Skeletal muscle cell (primary cell): ENCODE measurements around the gene CYTH1.
"Not testable (repeated sequence)": the region's sequence is repeated elsewhere in the genome, so short reads cannot be mapped to it uniquely, and the experiment has no call there.

Source experiments
- DNase-seq: peaks from one replicate; pipeline ENCODE4 v3.0.0-alpha.2; 2010; ENCODE audit warnings: low read depth
- H3K4me3 ChIP-seq: 2 replicates; pipeline ENCODE4 v1.5.1; 2011; ENCODE audit warnings: low read depth, mild to moderate bottlenecking, control low read depth, low read length, moderate library complexity

Gene CYTH1

DNA sequence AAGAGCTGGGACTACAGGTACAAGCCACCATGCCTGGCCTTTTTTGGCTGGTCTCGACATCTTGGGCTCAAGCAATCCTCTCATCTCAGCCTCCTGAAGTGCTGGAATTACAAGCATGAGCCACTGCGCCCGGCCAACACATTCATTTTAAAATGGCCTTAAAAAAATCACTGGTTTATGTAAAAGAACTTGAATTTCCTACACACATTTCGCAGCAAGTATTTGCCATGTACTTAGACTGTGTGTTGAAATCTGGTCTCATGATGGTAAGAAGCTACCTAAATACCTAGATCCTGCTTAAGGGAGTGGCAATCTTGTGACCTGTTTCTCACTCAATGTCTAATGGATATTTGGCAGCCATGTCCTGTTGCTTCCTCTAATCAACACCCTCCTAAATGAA is 8.5 kb upstream of the CYTH1 start:
- no peak overlapping the region for H3K4me3 ChIP-seq
- DNase-seq, result no peak

DNA sequence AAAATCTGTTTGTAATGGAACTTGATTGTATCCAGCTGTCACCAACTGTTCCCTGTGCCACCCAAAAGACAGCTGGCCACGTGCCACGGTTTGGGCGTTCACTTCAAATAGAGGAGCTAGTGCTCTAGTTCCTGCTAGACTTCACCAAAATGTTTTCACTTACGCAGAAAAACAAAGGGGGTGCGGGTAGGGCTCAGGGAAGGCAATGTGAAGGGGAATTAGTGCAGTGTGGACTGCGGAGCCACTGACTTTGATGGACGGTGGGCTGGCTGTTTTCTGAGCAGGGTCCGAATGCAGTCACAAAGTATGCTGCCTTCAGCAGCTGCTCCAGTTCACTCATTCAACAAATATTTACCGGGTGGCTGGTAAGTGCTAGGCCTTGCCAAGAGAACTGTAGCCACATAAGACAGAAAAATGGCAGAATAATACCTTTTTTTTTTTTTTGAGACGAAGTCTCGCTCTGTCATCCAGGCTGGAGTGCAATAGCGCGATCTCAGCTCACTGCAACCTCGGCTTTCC is 7.6 kb upstream of the CYTH1 start:
- H3K4me3 ChIP-seq, result no peak overlapping the region
- peak; percentile 31 for DNase-seq

DNA sequence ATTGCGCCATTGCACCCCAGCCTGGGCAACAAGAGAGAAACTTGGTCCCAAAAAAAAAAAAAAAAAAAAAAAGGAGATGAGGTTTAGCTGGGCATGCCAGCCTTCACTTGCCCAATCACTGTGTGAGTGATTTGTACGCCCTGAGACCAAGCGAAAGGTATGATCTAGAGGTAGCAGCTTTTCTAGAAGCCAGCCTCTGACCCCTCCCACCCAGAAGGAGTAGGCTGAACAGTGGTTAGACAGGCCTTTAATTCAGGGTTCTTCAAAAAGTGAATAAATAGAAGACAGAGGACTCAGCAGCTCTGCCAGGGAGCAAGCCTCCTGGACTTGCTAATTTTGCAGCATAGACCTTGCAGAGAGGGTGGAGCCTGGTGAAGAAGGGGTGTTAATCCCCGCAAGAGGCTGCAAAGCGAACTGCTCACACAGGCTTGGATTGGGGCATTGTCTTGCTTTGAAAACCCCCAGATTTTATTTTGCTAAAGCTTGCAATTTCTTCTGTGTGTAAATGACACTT is 7.1 kb upstream of the CYTH1 start:
- DNase-seq, result no peak
- H3K4me3 ChIP-seq, result no peak overlapping the region

DNA sequence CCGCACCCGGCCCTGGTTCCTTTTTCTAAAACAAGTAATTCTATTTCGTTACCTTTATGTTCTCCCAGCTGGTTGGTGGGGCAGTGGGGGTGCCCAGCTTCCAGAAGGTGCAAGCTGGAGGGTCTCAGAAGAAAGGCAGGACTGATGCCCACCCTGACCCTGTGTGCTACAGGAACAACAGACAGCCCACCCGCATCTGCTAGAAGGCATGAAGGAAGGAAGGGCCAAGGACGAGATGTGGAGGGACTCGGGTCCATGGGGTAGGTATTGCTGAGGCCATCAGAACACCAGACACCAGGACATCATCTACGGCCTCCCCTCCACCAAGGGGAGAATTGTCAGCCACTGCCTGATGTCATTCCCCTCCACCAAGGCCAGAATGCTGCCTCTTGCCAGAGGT is 6.4 kb upstream of the CYTH1 start:
- no peak overlapping the region for H3K4me3 ChIP-seq
- DNase-seq, result no peak

DNA sequence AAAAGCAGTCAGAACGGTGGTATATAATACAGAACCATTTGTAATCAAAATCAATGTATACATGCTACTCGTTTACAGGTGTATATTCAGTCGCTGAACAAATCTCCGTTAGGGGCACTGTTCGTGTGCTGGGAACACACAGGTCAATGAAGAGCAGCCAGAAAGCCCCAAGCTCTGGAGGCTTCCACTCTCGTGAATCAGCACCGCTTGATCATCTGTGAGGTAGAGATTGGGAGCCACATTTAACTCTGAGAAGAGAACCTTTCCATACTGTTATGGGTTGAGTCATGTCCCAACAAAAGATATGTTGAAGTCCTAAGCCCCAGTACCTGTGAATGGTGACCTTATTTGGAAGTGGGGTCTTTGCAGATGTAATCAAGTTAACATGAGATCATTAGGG is 5.4 kb upstream of the CYTH1 start:
- H3K4me3 ChIP-seq, result no peak overlapping the region
- DNase-seq, result no peak

DNA sequence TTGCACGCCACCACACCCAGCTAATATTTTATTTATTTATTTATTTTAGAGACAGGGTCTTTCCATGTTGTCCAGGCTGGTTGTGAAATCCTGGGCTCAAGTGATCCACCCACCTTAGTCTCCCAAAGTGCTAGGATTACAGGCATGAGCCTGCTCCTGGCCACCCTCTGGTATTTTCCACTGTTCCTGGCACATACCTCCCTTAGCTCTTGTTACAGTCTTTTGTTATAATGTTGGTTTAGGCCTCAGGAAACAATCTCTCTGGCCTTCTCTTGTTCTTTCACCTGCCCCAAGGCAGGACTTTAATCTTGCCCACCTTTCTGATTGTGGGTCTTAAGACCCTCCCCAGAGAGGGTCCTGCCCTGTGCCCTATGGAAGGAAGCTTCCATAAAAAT is 3.6 kb upstream of the CYTH1 start:
- no peak overlapping the region for H3K4me3 ChIP-seq
- no peak for DNase-seq

DNA sequence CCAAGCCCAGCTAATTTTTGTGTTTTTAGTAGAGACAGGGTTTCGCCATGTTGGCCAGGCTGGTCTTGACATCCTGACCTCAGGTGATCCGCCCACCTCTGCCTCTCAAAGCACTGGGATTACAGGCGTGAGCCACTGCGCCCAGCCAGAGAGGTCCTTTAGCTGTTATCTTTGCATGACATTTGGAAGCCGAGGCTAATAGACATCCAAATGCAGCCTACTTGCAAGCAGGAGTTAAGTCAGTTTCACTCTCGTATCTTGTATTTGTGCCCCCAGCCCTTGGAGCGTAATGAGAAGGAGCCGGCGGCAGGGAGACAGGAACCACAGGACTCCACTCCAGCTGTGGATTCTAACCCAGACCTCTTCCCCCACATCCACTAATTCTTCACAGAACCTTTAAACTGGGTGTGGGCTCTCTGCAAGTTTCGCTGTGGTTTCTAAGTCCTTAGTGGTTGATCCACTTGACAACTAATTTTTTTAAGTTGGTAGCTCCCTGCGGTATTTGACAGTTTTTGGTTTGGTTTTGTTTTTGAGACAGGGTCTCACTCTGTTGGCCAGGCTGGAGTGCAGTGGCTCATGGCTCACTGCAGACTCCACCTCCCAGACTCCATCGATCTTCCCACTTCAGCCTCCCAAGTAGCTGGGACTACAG is 3.1 kb upstream of the CYTH1 start:
- DNase-seq, result no peak
- no peak overlapping the region for H3K4me3 ChIP-seq

DNA sequence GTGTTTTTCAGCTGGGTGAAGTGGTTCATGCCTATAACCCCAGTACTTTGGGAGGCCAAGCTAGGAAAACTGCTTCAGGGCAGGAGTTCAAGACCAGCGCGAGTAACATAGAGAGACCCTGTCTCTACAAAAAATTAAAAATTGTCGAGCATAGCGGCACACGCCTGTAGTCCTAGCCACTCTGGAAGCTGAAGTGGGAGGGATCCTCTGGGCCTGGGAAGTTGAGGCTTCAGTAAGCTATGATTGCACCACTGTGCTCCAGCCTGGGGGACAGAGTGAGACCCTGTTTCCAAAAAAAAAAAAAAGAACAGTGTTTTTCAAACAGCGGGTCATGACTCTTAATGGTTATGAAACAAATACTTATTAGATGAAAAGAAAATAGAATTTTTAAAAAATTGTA is 2.3 kb upstream of the CYTH1 start:
- H3K4me3 ChIP-seq, result no peak overlapping the region
- no peak for DNase-seq

DNA sequence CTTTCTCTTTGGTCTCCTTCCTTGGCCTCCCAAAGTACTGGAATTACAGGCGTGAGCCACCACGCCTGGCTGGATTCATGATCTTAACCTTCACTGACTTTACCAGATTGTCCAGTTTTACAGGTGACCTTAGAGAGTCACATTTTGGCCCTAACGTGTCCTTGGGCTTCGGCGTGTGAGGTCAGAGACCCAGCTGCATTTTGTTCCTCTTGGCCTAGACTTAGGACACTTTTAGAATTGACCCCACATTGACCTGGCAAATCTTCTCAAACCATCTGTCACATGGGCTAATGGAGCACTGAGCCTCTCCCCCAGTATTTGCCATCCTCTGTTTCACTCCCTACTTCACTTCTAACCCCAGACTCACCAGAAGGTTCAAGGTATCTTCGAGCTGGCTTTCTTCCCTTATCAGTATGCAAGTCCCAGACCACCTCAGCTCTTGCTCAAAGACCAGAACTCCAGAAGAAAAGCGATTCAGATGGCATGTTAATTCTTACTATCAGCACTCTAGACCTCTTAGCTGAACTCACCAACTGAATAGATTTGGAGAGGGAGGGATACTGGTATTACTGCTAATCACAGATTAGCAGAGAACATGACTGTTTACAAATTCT is 1.7 kb upstream of the CYTH1 start:
- H3K4me3 ChIP-seq, result no peak overlapping the region
- DNase-seq, result no peak

DNA sequence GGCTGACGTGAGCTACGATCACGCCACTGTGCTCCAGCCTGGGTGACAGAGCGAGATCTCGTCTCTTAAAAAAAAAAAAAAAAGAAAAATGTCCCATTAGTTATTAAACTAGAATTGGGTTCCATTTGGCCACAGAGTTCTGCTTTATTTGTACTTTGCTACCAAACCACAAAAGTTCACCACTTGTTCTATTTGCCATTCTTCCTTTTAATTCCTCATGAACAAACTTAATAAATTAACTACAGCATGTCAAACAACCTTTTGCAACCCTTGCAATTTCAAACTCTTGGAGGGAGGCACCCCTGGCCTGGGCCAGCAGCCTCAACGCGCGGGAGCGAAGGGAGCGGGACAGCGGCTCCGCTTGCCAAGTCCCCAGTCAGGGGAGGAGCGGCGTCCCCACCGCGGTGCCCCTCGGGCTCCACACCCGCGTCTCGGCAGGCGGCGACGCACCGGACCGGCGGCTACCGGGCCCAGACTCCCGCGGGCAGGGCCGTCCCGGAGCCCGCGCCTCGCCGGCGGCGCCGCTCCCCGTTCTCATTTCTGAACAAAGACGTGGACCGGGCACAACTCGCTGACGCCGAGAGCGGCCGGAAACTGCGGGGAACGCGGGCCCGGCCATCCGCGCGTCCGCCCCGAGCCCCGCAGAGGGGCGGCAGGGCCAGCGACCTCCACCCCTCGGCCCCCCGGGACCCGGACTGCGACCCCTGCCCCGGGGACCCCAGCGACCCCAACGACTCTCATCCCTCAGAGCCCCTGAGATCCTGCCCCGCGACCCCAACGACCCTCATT is 775 bp downstream of the CYTH1 start:
- no peak for DNase-seq

DNA sequence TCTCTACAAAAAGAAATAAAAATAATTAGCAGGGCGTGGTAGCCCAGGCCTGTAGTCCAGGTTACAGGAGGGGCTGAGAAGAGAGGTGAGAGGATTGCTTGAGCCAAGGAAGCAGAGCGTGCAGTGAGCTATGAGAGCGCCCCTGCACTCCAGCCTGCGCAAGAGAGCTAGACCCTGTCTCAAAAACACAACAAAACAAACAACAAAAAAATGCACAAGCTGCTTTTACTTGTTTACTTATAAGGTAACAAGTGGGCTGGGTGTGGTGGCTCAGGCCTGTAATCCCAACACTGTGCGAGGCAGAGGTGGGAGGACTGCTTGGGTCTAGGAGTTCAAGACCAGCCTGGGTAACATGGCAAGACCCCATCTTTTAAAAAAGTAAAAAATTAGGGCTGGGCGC is 1.7 kb downstream of the CYTH1 start:
- no peak overlapping the region for H3K4me3 ChIP-seq
- DNase-seq, result no peak

More for the DNA sequence above, 775 bp downstream of the CYTH1 start:
- peak overlapping the region; percentile 76 for H3K4me3 ChIP-seq

DNA sequence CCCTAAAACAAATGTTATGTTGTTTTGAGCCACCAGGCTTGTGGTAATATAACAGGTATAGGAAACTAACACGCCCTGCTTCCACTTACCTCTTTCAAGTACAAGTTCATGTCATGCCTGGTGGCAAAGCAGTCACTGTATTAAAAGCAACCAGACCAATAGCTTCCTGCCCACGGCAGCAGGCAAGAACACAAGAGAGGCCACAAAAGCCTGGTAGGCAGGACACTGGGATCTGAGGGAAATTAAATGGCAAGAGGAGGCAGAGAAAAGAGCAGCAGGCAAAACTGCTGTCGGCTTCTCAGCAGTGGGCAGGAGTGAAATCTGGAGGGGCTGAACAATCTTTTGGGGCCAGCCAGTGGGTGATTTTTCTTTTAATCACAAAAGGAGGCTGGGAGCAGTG is 2.2 kb downstream of the CYTH1 start:
- no peak overlapping the region for H3K4me3 ChIP-seq
- DNase-seq, result no peak

DNA sequence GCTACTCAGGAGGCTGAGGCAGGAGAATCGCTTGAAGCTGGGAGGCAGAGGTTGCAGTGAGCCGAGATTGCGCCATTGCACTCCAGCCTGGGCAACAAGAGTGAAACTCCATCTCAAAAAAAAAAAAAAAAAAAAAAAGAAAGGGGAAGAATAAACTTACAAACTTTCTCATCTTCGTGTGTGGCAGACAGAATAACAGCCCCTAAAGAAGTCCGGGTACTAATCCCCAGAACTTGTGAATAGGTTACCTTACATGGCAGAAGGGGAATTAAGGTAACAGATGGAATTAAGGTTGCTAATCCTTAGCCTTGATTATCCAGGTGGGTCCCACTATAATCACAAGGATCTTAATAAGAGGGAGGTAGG is 2.8 kb downstream of the CYTH1 start:
- DNase-seq, H3K4me3 ChIP-seq: not testable (repeated sequence)

DNA sequence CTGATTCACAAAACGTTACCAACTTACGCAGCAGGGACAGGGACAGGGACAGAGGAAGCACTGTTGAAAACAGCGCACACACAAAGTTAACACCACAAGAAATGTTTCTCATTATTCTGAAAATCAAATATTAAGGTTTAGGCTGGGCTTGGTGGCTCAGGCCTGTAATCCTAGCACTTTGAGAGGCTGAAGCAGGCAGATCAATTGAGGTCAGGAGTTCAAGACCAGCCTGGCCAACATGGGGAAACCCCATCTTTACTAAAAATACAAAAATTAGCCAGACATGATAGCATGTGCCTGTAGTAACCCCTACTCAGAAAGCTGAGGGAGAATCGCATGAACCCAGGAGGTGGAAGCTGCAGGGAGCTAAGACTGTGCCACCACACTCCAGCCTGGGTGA is 4.2 kb downstream of the CYTH1 start:
- no peak for DNase-seq
- no peak overlapping the region for H3K4me3 ChIP-seq

DNA sequence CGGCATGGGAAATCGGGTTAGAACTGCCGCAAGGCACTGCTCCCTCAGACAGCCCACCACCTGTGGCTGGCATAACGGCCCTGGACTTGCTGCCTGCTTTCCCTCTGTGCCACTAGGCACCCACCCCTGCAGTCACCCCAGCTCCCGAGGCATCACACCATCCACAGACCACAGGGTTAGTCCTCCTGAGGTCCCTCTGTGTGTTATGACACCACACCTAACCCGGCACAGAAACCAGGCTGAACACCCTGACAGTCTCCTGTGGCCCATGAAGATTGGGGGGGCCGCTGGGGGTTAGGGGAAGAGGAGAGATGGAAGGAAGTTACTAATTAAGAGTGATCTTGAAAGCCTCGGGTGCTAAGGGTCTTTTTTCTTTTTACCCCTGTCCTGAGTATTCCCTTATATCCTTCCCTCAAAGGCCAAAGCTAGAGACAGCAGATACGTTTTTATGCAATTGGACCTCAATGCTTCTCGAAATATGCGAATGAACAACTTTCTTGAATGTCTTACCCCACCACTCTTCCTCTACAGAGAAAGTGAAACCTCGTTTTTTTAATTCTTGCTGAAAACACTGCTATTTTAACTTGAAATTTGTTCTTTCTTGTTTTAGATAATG is 7.0 kb downstream of the CYTH1 start:
- no peak for DNase-seq
- H3K4me3 ChIP-seq, result no peak overlapping the region

DNA sequence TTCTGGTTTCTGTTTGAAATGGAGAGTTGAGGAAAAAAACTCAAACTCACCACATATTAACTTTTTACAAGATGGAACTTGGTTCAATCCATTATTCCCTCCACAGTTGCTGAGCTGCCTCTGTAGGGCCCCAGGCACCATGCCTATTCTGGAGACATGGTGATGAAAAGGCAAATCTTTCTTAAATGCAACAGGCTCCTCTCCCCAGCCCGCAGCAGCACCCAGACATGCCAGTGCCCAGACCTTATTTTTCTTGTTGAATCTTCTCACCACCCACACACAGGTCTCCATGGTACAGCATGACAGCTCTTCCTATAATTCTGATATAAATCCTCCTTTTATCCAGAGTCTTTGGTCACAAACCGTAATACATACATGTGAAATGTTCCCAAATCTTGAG is 7.6 kb downstream of the CYTH1 start:
- H3K4me3 ChIP-seq, result no peak overlapping the region
- DNase-seq, result no peak

DNA sequence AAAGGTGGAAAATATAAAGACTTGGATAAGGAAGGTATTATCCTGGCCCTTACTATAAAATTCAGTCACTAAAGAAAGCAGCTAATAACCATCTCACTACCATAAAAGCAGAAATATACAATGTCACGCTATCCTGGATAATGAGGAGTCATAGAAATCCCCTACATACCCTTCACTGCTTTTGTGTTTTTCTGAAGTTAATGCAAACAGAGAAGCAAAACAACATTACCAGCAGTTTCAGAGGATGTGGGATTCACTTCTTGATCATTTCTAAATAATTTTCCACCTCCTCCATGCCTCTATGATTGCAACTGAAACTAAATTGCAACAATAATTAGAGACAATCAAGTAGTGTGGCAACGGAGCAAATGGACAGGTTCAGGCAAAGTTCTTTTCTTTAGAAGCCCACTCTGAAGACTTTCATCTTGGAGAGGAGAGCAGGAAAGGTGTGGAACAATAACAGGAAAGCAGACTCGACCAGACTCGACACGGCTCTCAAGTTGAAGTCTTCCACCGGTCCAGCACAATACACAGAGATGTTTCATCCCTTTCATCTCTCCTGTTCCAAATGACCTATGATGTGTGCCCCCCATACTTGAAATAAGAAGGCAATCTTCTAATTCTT is 10.2 kb downstream of the CYTH1 start:
- DNase-seq, result no peak

DNA sequence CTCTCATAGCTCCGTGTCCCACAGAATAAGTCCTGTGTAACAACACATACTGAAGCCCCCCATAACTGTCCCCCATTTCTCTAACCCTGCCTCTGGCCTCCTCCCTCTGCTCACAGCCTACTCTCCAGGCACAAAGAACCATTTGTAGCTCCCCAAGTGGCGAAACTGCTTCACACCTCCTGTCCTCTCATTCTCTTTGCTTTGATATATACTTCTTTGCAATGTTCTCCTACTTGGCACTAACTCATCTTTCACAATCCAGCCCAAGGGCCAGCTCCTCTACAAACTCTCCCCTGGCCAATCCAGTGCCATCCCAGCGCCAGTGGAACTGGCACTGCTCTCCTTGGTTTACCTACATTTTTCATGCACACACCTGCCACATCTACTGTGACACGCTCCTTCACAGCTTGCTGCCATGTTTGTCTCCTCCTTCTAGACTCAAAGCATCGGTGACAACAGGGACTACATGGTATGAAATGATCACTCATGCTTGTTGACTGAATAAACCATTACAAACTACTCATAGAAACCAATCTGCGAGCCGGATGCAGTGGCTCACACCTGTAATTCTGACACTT is 12.8 kb downstream of the CYTH1 start:
- no peak overlapping the region for H3K4me3 ChIP-seq
- no peak for DNase-seq

More for the DNA sequence above, 10.2 kb downstream of the CYTH1 start:
- H3K4me3 ChIP-seq, result no peak overlapping the region

DNA sequence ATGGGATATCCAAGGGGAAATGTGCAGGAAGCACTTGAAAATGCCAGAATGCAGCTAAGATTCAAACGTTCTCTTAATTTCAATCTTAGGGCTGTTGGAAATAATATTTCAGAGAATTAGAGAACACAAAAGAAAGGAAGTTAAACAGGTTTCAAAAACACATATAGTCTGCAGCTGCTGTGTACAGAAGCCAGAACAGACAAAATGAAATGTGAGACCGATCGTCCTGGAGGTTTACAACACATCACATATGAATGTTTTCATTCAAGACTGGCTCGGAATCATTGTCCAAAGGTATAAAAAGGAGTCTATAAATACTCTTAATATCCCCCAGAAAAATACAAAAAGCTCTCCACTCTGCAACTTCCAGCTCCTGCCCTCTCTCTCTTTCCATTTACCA is 14.3 kb downstream of the CYTH1 start:
- no peak for DNase-seq
- H3K4me3 ChIP-seq, result no peak overlapping the region
